RWPE1 (cell line): Measurements from ENCODE around the gene RTN4.
"Not testable (repeated sequence)": the region's sequence is repeated elsewhere in the genome, so short reads cannot be mapped to it uniquely, and the experiment has no call there.

Source experiments
- CTCF ChIA-PET: fragments of 350-600 bp; sonication (Branson Sonifier 250); formaldehyde crosslinking; extraction: SDS; loops from one replicate; lab custom pipeline; 2021; lab: Yijun Ruan, JAX
- POLR2A ChIA-PET: fragments of 400-600 bp; formaldehyde crosslinking; extraction: SDS; loops from one replicate; lab custom pipeline; 2020; ENCODE audit warnings: antibody characterized with exemption; ENCODE audit not compliant: low non-redundant PET; lab: Yijun Ruan, JAX
- DNase-seq: peaks from one replicate; pipeline ENCODE4 v3.0.0; 2012; ENCODE audit warnings: low spot score
- H3K27ac ChIP-seq: fragments of 450-650 bp; 2 replicates; pipeline ENCODE4 v1.5.1; 2017
- CTCF ChIP-seq: fragments of 450-650 bp; conservative IDR thresholded peaks from 2 replicates; pipeline ENCODE4 v1.5.1; 2017; ENCODE audit warnings: low read depth, mild to moderate bottlenecking

Gene RTN4

GRCh38 chr2:55092439-55092838, 42.2 kb upstream of the RTN4 start:
- POLR2A ChIA-PET: no interaction called here
- CTCF ChIA-PET: interaction anchor here (0.5 kb wide), 1 partner anchor 11 kb away, joined by 4 read pairs; no protein-coding TSS in a partner anchor
- DNase-seq: no peak
- no peak for TF ChIP-seq CTCF
- H3K27ac ChIP-seq: no peak overlapping the region

DNA sequence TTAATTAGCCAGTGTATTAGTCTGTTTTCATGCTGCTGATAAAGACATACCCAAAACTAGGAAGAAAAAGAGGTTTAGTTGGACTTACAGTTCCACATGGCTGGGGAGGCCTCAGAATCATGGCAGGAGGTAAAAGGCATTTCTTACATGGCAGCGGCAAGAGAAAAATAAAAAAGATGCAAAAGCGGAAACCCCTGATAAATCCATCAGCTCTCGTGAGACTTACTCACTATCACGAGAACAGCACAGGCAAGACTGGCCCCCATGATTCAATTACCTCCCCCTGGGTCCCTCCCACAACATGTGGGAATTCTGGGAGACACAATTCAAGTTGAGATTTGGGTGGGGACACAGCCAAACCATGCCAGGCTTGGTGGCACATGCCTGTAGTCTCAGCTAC, 41.4 kb upstream of the RTN4 start:
- POLR2A ChIA-PET: not testable (repeated sequence)

GRCh38 chr2:55090702-55091101, 40.5 kb upstream of the RTN4 start:
- CTCF ChIA-PET: no interaction called here
- POLR2A ChIA-PET: no interaction called here
- no peak for DNase-seq
- TF ChIP-seq CTCF: no peak
- H3K27ac ChIP-seq: no peak overlapping the region

More for the DNA sequence above, 41.4 kb upstream of the RTN4 start:
- H3K27ac ChIP-seq, DNase-seq: not testable (repeated sequence)
- CTCF ChIA-PET: interaction anchor here (0.6 kb wide), 1 partner anchor 1419 kb away, joined by 4 read pairs; no protein-coding TSS in a partner anchor

DNA sequence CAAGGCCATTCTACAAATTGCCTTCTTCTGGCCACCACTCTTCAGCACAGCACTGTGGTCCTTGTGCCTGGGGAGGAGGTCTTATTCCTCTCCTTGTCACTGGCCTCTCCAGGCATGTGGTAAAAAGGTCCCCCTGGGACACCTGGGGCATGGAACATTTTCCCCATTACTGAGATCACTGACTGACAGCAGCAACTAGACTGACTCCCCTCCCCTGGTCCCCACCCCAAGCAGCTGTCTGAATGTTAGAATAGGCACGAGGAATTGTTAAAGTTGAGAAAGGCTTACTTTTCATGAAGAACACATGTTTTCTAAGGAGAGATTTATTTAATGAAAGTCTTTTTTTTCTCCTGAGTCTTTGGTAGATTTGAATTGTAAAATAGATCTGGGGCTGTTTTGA, 39.5 kb upstream of the RTN4 start:
- H3K27ac ChIP-seq: no peak overlapping the region
- TF ChIP-seq CTCF: no peak
- no peak for DNase-seq
- CTCF ChIA-PET: no interaction called here
- POLR2A ChIA-PET: no interaction called here

- POLR2A ChIA-PET: no interaction called here
- DNase-seq: no peak
- no peak overlapping the region for H3K27ac ChIP-seq
- CTCF ChIA-PET: interaction anchor here (0.6 kb wide), 1 partner anchor 158 kb away, joined by 3 read pairs; no protein-coding TSS in a partner anchor
- TF ChIP-seq CTCF: no peak
These were observed 38.1 kb upstream of the RTN4 start for GRCh38 chr2:55088400-55088799.

DNA sequence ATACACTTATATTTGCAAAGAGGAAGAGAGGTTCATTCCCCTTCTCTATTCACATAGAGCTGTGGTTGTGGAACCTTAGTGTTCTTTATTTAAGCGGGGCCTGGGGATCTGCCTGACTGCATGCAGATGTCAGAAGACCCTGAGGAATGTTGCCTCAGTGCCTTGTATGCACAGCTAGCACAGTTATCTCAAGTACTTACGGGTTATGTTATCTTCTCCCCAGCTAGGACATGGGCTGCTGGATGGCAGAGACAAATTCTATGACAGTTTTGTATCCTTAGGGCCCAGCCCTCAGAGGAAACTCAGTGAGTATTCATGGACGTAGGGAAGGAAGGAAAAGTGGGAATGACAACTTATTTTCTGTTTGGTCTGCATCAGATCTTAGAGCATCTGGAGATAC, 37.7 kb upstream of the RTN4 start:
- no peak for TF ChIP-seq CTCF
- H3K27ac ChIP-seq: no peak overlapping the region
- POLR2A ChIA-PET: no interaction called here
- DNase-seq: no peak
- CTCF ChIA-PET: no interaction called here

DNA sequence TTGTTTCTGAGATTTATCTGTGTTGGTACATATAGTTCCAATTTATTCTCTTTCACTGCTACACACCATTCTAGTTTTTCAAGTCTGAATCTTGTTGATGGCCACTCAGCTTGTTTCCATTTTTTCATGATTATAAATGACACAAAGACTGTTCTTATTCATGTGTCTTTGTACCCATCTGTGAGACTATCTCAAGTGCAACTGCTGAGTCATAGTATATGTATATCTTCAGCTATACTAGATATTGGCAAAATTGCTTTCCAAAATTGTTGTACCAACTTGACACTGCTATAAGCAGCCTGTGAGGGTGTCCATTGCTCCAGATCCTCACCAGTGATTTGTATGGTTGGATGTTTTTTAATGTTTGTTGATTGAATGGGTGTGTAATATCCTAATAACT, 37.2 kb upstream of the RTN4 start:
- H3K27ac ChIP-seq: no peak overlapping the region
- ChIA-PET CTCF (no interaction called here), POLR2A (no interaction called here)
- no peak for DNase-seq
- no peak for TF ChIP-seq CTCF
